Right atrium auricular region (tissue), 2 donors: ENCODE measurements around the gene AOX1. TPM values are rescaled to one million over a fixed set of nuclear protein-coding genes. Genes with fewer than 3 reads are reported as not detected.
A peak's percentile ranks its signal among the peaks of the same experiment; 100 is the strongest.

Experiments
- DNase-seq: peaks from one replicate; pipeline ENCODE4 v3.0.0-alpha.2; 2019; ENCODE audit warnings: low spot score
- H3K27ac ChIP-seq, 2 donors: fragments of 200-600 bp; sonication (generic); 1 replicate in 1 of 2; 2 replicates in 1 of 2; pipeline ENCODE4 v1.5.1; 2016 to 2019
- H3K27me3 ChIP-seq, 2 donors: fragments of 200-600 bp; sonication (generic); one replicate each; pipeline versions ENCODE4 v1.5.1 to v1.6.0; 2017 to 2019
- H3K36me3 ChIP-seq: fragments of 200-600 bp; sonication (generic); one replicate; pipeline ENCODE4 v1.5.1; 2016
- H3K4me1 ChIP-seq, 2 donors: fragments of 200-600 bp; sonication (generic); one replicate each; pipeline versions ENCODE4 v1.5.1 to v1.6.0; 2017 to 2019
- H3K4me3 ChIP-seq, 2 donors: fragments of 200-600 bp; sonication (generic); 1 replicate in 1 of 2; 2 replicates in 1 of 2; pipeline ENCODE4 v1.5.1; 2017 to 2019; ENCODE audit warnings: mild to moderate bottlenecking in 1 of 2, moderate library complexity in 1 of 2
- H3K9me3 ChIP-seq, 2 donors: fragments of 200-600 bp; sonication (generic); one replicate each; pipeline ENCODE4 v1.5.1; 2019
- CTCF ChIP-seq, 2 donors: fragments of 200-600 bp; sonication (generic); IDR thresholded peaks; one replicate each; pipeline ENCODE4 v1.5.1; 2019; ENCODE audit warnings: antibody characterized with exemption in 2 of 2
- total RNA-seq, 2 donors: library from RNA; depleted of rRNA; stranded (reverse); fragments of >200 nt; gene quantifications; one replicate each; pipeline ENCODE4 v1.1.0, GENCODE V29; 2016

AOX1 gene
- total RNA-seq, 2 donors from 2014 or later = 12.2 to 48.2 TPM

GRCh38 chr2:200703127-200703925 is 117.5 kb downstream of the AOX1 start:
- H3K9me3 ChIP-seq = no peaks in the 10 kb centered on the region
- no peak overlapping the region for H3K27ac ChIP-seq

GRCh38 chr2:200703926-200704637 is 118.3 kb downstream of the AOX1 start:
- no peak for DNase-seq
- Histone ChIP-seq H3K36me3 (no peaks in the 10 kb centered on the region), H3K4me3 (no peak overlapping the region), H3K27ac (no peak overlapping the region), H3K27me3 (no peaks in the 10 kb centered on the region), H3K9me3 (no peaks in the 10 kb centered on the region), H3K4me1 (peaks cover 0 to 5% of the 10 kb centered on the region in 2 donors)
- TF ChIP-seq CTCF (IDR thresholded peaks at IDR 0.05) = no peak

More at GRCh38 chr2:200703127-200703925, 117.5 kb downstream of the AOX1 start:
- Histone ChIP-seq H3K27me3 (no peaks in the 10 kb centered on the region), H3K4me1 (peaks cover 0 to 5% of the 10 kb centered on the region in 2 donors), H3K4me3 (no peak overlapping the region), H3K36me3 (no peaks in the 10 kb centered on the region)
- no peak for DNase-seq
- TF ChIP-seq CTCF (IDR thresholded peaks at IDR 0.05) = peak; percentile 41 to 64

GRCh38 chr2:200705305-200706041 is 119.7 kb downstream of the AOX1 start:
- Histone ChIP-seq H3K9me3 (no peaks in the 10 kb centered on the region), H3K36me3 (no peaks in the 10 kb centered on the region), H3K27ac (no peak overlapping the region), H3K4me3 (no peak overlapping the region), H3K27me3 (no peaks in the 10 kb centered on the region), H3K4me1 (peaks cover 0 to 5% of the 10 kb centered on the region in 2 donors)
- peak in 1 of 2 donors; percentile 20 for TF ChIP-seq CTCF (IDR thresholded peaks at IDR 0.05)
- no peak for DNase-seq

GRCh38 chr2:200708943-200709342 is 123.1 kb downstream of the AOX1 start:
- no peaks in the 10 kb centered on the region for H3K36me3 ChIP-seq
- no peaks in the 10 kb centered on the region for H3K27me3 ChIP-seq
- no peak for DNase-seq
- no peak for TF ChIP-seq CTCF (IDR thresholded peaks at IDR 0.05)
- H3K4me3 ChIP-seq = no peak overlapping the region
- no peak overlapping the region for H3K27ac ChIP-seq
- H3K9me3 ChIP-seq = no peaks in the 10 kb centered on the region
- H3K4me1 ChIP-seq = peaks cover 0 to 5% of the 10 kb centered on the region in 2 donors

- no peaks in the 10 kb centered on the region for H3K36me3 ChIP-seq
- H3K4me1 ChIP-seq = no peaks in the 10 kb centered on the region
- H3K9me3 ChIP-seq = no peaks in the 10 kb centered on the region
- TF ChIP-seq CTCF (IDR thresholded peaks at IDR 0.05) = peak; percentile 74 to 92
- peak overlapping the region in 1 of 2 donors; percentile 45 for H3K4me3 ChIP-seq
- H3K27ac ChIP-seq = peak overlapping the region; percentile 59 to 68
- no peaks in the 10 kb centered on the region for H3K27me3 ChIP-seq
- peak; percentile 95 for DNase-seq
Measured at GRCh38 chr2:200713003-200713703, 127.3 kb downstream of the AOX1 start.
